Neuronal stem cell (in vitro differentiated cells): ENCODE measurements around the gene ELP1.

Experiments used
- DNase-seq: peaks from one replicate; pipeline ENCODE4 v3.0.0-alpha.2; 2013; ENCODE audit warnings: low spot score
- H2AFZ ChIP-seq: one replicate; pipeline ENCODE4 v1.6.1; 2013; ENCODE audit warnings: mild to moderate bottlenecking, low read length, inconsistent platforms
- H2AK5ac ChIP-seq: 2 replicates; pipeline ENCODE4 v1.6.1; 2013; ENCODE audit warnings: low read depth, mild to moderate bottlenecking, inconsistent platforms, low read length, moderate library complexity, mixed read lengths
- H2BK120ac ChIP-seq: 2 replicates; pipeline ENCODE4 v1.6.1; 2013; ENCODE audit warnings: low read depth, mild to moderate bottlenecking, inconsistent platforms, low read length, moderate library complexity, mixed read lengths
- H2BK12ac ChIP-seq: one replicate; pipeline ENCODE4 v1.6.1; 2013; ENCODE audit warnings: low read length, inconsistent platforms
- H2BK15ac ChIP-seq: 2 replicates; pipeline ENCODE4 v1.6.1; 2013; ENCODE audit warnings: mild to moderate bottlenecking, low read length, inconsistent platforms, mixed read lengths
- H2BK5ac ChIP-seq: one replicate; pipeline ENCODE4 v1.6.1; 2013; ENCODE audit warnings: inconsistent platforms, mild to moderate bottlenecking, low read length, moderate library complexity
- H3K14ac ChIP-seq: one replicate; pipeline ENCODE4 v1.6.1; 2013; ENCODE audit warnings: low read length, inconsistent platforms
- H3K18ac ChIP-seq: 2 replicates; pipeline ENCODE4 v1.6.1; 2013; ENCODE audit warnings: low read length, inconsistent platforms
- H3K23ac ChIP-seq: 2 replicates; pipeline ENCODE4 v1.6.1; 2013; ENCODE audit warnings: low read depth, mild to moderate bottlenecking, mixed read lengths, low read length, inconsistent platforms; ENCODE audit not compliant: poor library complexity
- H3K27ac ChIP-seq: replicated peaks from 3 replicates; pipeline ENCODE4 v1.5.1; 2013; ENCODE audit warnings: low read length, inconsistent platforms
- H3K27me3 ChIP-seq, 3 experiments: 2 replicates each; pipeline ENCODE4 v1.6.1; 2013; ENCODE audit warnings: low read length in 3 of 3, mild to moderate bottlenecking in 2 of 3, inconsistent platforms in 1 of 3, low read depth in 1 of 3, mixed read lengths in 1 of 3, moderate library complexity in 1 of 3; ENCODE audit not compliant: control insufficient read depth in 3 of 3, insufficient read depth in 3 of 3
- H3K36me3 ChIP-seq, 2 donors: replicated peaks in 1 of 2; 2 replicates each; pipeline ENCODE4 v1.6.1; 2013; ENCODE audit warnings: low read length in 2 of 2; ENCODE audit not compliant: control insufficient read depth in 2 of 2, insufficient read depth in 2 of 2
- H3K4ac ChIP-seq: 2 replicates; pipeline ENCODE4 v1.6.1; 2013; ENCODE audit warnings: inconsistent platforms, mild to moderate bottlenecking, low read length, moderate library complexity
- H3K4me1 ChIP-seq, 2 donors: 1 replicate in 1 of 2; 2 replicates in 1 of 2; pipeline ENCODE4 v1.6.1; 2013; ENCODE audit warnings: low read length in 2 of 2, low read depth in 1 of 2; ENCODE audit not compliant: control insufficient read depth in 2 of 2, insufficient read depth in 1 of 2
- H3K4me2 ChIP-seq: one replicate; pipeline ENCODE4 v1.6.1; 2013; ENCODE audit warnings: mild to moderate bottlenecking, low read length, inconsistent platforms; ENCODE audit not compliant: insufficient read depth, poor library complexity, severe bottlenecking
- H3K4me3 ChIP-seq, 2 donors: 2 replicates each; pipeline ENCODE4 v1.5.1; 2013; ENCODE audit warnings: low read length in 2 of 2, mild to moderate bottlenecking in 2 of 2, inconsistent platforms in 1 of 2, moderate library complexity in 1 of 2
- H3K79me1 ChIP-seq: one replicate; pipeline ENCODE4 v1.6.1; 2013; ENCODE audit warnings: low read depth, mild to moderate bottlenecking, inconsistent platforms, low read length, moderate library complexity
- H3K9ac ChIP-seq: one replicate; pipeline ENCODE4 v1.6.1; 2013; ENCODE audit warnings: mild to moderate bottlenecking, low read depth, low read length, inconsistent platforms; ENCODE audit not compliant: poor library complexity
- H3K9me3 ChIP-seq, 2 donors: replicated peaks in 1 of 2; 2 replicates each; pipeline versions ENCODE3 to v1.6.1; 2013; ENCODE audit warnings: low read length in 2 of 2, mild to moderate bottlenecking in 2 of 2, inconsistent platforms in 1 of 2, low read depth in 1 of 2, mixed read lengths in 1 of 2, moderate library complexity in 1 of 2; ENCODE audit not compliant: control insufficient read depth in 2 of 2, insufficient read depth in 1 of 2
- H4K8ac ChIP-seq: one replicate; pipeline ENCODE4 v1.6.1; 2013; ENCODE audit warnings: low read depth, mild to moderate bottlenecking, inconsistent platforms, low read length, moderate library complexity
- H4K91ac ChIP-seq: one replicate; pipeline ENCODE4 v1.6.1; 2013; ENCODE audit warnings: low read length, low read depth, mild to moderate bottlenecking, inconsistent platforms; ENCODE audit not compliant: poor library complexity
- WGBS, 2 donors: extraction: QIAGEN DNeasy Blood & Tissue Kit; methylation state at CpG; one replicate each; pipeline ENCODE4 v1.1.7; 2013; ENCODE audit warnings: missing lambda C conversion rate in 2 of 2, mixed read lengths in 1 of 2; ENCODE audit not compliant: insufficient read length in 2 of 2, insufficient replicate concordance in 1 of 2; ENCODE audit errors: extremely low coverage in 2 of 2; 5-methylcytosine and 5-hydroxymethylcytosine counted together

ELP1 gene

GRCh38 chr9:108845507-108845906, 88.4 kb downstream of the ELP1 start:
- H3K4ac ChIP-seq, result no peak overlapping the region
- H3K27ac ChIP-seq, result no peak overlapping the region
- no peak overlapping the region for H2BK120ac ChIP-seq
- H3K9ac ChIP-seq, result no peak overlapping the region
- H2BK15ac ChIP-seq, result no peak overlapping the region
- no peak overlapping the region for H2AK5ac ChIP-seq
- H4K8ac ChIP-seq, result no peak overlapping the region
- H3K36me3 ChIP-seq, result no peaks in the 10 kb centered on the region
- H3K18ac ChIP-seq, result no peak overlapping the region
- H3K4me3 ChIP-seq, result no peak overlapping the region
- no peak overlapping the region for H3K14ac ChIP-seq
- no peak overlapping the region for H2AFZ ChIP-seq
- H3K79me1 ChIP-seq, result no peaks in the 10 kb centered on the region
- peaks cover 0 to 4% (median 0%) of the 10 kb centered on the region in 3 experiments for H3K27me3 ChIP-seq
- H3K4me1 ChIP-seq, result no peaks in the 10 kb centered on the region
- no peak overlapping the region for H4K91ac ChIP-seq
- no peaks in the 10 kb centered on the region for H3K9me3 ChIP-seq
- no peak overlapping the region for H2BK12ac ChIP-seq
- no peak overlapping the region for H3K4me2 ChIP-seq
- DNase-seq, result no peak
- WGBS, 2 donors, result no CpG with 5 or more reads among the region's 5 CpGs
- no peak overlapping the region for H3K23ac ChIP-seq
- H2BK5ac ChIP-seq, result no peak overlapping the region

- H2BK12ac ChIP-seq, result no peak overlapping the region
- no peak overlapping the region for H4K8ac ChIP-seq
- H2AFZ ChIP-seq, result no peak overlapping the region
- H3K9me3 ChIP-seq, result no peaks in the 10 kb centered on the region
- H3K27ac ChIP-seq, result no peak overlapping the region
- no peak overlapping the region for H2AK5ac ChIP-seq
- H3K4me2 ChIP-seq, result no peak overlapping the region
- no peak for DNase-seq
- H3K4me1 ChIP-seq, result no peaks in the 10 kb centered on the region
- H2BK120ac ChIP-seq, result no peak overlapping the region
- H3K4ac ChIP-seq, result no peak overlapping the region
- H3K27me3 ChIP-seq, result peaks cover 0 to 4% (median 0%) of the 10 kb centered on the region in 3 experiments
- no peak overlapping the region for H2BK5ac ChIP-seq
- no CpG with 5 or more reads among the region's 2 CpGs for WGBS, 2 donors
- H3K18ac ChIP-seq, result no peak overlapping the region
- H3K23ac ChIP-seq, result no peak overlapping the region
- H3K36me3 ChIP-seq, result no peaks in the 10 kb centered on the region
- no peak overlapping the region for H3K14ac ChIP-seq
- H3K9ac ChIP-seq, result no peak overlapping the region
- H2BK15ac ChIP-seq, result no peak overlapping the region
- H3K4me3 ChIP-seq, result no peak overlapping the region
- no peaks in the 10 kb centered on the region for H3K79me1 ChIP-seq
- H4K91ac ChIP-seq, result no peak overlapping the region
Measured at GRCh38 chr9:108844856-108845255, 89.1 kb downstream of the ELP1 start.

GRCh38 chr9:108844391-108844790, 89.5 kb downstream of the ELP1 start:
- DNase-seq, result no peak
- Histone ChIP-seq H3K14ac (no peak overlapping the region), H3K27ac (no peak overlapping the region), H3K4me3 (no peak overlapping the region), H2BK15ac (no peak overlapping the region), H4K91ac (no peak overlapping the region), H4K8ac (no peak overlapping the region), H3K4ac (no peak overlapping the region), H2AFZ (no peak overlapping the region), H2BK5ac (no peak overlapping the region), H3K18ac (no peak overlapping the region), H2BK120ac (no peak overlapping the region), H2BK12ac (no peak overlapping the region), H3K27me3 (peaks cover 0 to 4% (median 0%) of the 10 kb centered on the region in 3 experiments), H3K9ac (no peak overlapping the region), H3K9me3 (no peaks in the 10 kb centered on the region), H2AK5ac (no peak overlapping the region), H3K23ac (no peak overlapping the region), H3K79me1 (no peaks in the 10 kb centered on the region), H3K36me3 (no peaks in the 10 kb centered on the region), H3K4me1 (no peaks in the 10 kb centered on the region), H3K4me2 (no peak overlapping the region)
- WGBS, 2 donors, result no CpG with 5 or more reads among the region's 2 CpGs

DNA sequence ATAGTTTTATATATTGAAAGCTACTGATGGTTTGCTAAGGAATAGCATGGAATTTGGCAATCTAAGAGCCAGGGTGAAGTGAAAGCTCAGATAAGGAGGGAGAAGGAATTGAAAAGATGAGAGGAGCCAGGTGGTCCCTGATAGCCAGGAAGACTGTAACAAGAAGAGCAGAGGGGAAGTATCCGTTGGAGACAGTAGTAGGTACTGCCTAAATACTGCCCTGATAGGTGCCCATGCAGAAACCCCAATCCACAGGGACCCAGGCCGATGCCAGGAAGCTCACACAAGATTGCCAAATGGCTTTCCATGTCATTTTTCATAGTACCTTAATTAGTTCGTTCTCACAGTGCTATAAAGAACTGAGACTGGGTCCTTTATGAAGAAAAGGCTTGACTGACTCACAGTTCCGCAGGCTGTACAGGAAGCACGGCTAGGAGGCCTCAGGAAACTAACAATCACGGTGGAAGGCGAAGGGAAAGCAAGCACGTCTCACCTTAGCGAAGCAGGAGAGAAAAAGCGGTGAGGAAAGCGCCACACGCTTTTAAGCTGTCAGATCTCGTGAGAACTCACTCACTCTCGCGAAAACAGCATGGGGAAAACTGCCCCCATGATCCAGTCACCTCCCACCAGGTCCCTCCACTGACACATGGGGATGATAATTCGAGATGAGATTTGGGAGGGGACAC, 91.2 kb downstream of the ELP1 start:
- no peak overlapping the region for H2BK120ac ChIP-seq
- no peak overlapping the region for H4K91ac ChIP-seq
- no peak overlapping the region for H2BK15ac ChIP-seq
- H3K18ac ChIP-seq, result no peak overlapping the region
- H4K8ac ChIP-seq, result no peak overlapping the region
- H3K23ac ChIP-seq, result no peak overlapping the region
- no peak overlapping the region for H2BK5ac ChIP-seq
- no peaks in the 10 kb centered on the region for H3K9me3 ChIP-seq
- no CpG with 5 or more reads among the region's 16 CpGs for WGBS, 2 donors
- no peaks in the 10 kb centered on the region for H3K79me1 ChIP-seq
- H2AFZ ChIP-seq, result peak overlapping the region; percentile 49
- no peak for DNase-seq
- no peak overlapping the region for H3K4me2 ChIP-seq
- H3K27me3 ChIP-seq, result peaks cover 0 to 4% (median 0%) of the 10 kb centered on the region in 3 experiments
- H3K9ac ChIP-seq, result no peak overlapping the region
- no peak overlapping the region for H3K14ac ChIP-seq
- no peak overlapping the region for H3K4me3 ChIP-seq
- no peaks in the 10 kb centered on the region for H3K36me3 ChIP-seq
- no peak overlapping the region for H2BK12ac ChIP-seq
- H2AK5ac ChIP-seq, result no peak overlapping the region
- H3K4me1 ChIP-seq, result no peaks in the 10 kb centered on the region
- H3K27ac ChIP-seq, result no peak overlapping the region
- H3K4ac ChIP-seq, result no peak overlapping the region
